KMS-11 (cell line): Measurements from ENCODE around the gene PDE6B.

Experiments used
- H2AFZ ChIP-seq: fragments of 200-600 bp; sonication (generic); 2 replicates; pipeline ENCODE4 v1.6.1; 2016; ENCODE audit warnings: antibody characterized with exemption, mixed run types, low read depth
- H3K27ac ChIP-seq: fragments of 200-600 bp; sonication (generic); 2 replicates; pipeline ENCODE4 v1.6.1; 2016; ENCODE audit warnings: mild to moderate bottlenecking, mixed run types
- H3K27me3 ChIP-seq: fragments of 200-600 bp; sonication (generic); 2 replicates; pipeline ENCODE4 v1.6.1; 2017; ENCODE audit warnings: mild to moderate bottlenecking, low read depth, mixed run types, moderate library complexity; ENCODE audit not compliant: insufficient read depth
- H3K36me3 ChIP-seq: fragments of 200-600 bp; sonication (generic); 2 replicates; pipeline ENCODE4 v1.6.1; 2017; ENCODE audit warnings: mild to moderate bottlenecking, mixed run types; ENCODE audit not compliant: insufficient read depth
- H3K4me1 ChIP-seq: fragments of 200-600 bp; sonication (generic); 2 replicates; pipeline ENCODE4 v1.6.1; 2016; ENCODE audit warnings: mild to moderate bottlenecking, low read depth, mixed run types; ENCODE audit not compliant: poor library complexity, severe bottlenecking
- H3K4me2 ChIP-seq: fragments of 200-600 bp; sonication (generic); 2 replicates; pipeline ENCODE4 v1.7.0; 2016; ENCODE audit warnings: mild to moderate bottlenecking, mixed run types
- H3K4me3 ChIP-seq: fragments of 200-600 bp; sonication (generic); IDR thresholded peaks from 2 replicates; pipeline ENCODE4 v1.6.1; 2017; ENCODE audit warnings: low read depth, low read length, mixed read lengths; ENCODE audit not compliant: insufficient read depth
- H3K79me2 ChIP-seq: fragments of 200-600 bp; sonication (generic); 2 replicates; pipeline ENCODE4 v1.6.1; 2016; ENCODE audit warnings: low read depth, mixed run types; ENCODE audit not compliant: insufficient read depth
- H3K9ac ChIP-seq: fragments of 200-600 bp; sonication (generic); 2 replicates; pipeline ENCODE4 v1.6.1; 2016; ENCODE audit warnings: mild to moderate bottlenecking, mixed run types
- H4K20me1 ChIP-seq: fragments of 200-600 bp; sonication (generic); 2 replicates; pipeline ENCODE4 v1.6.1; 2016; ENCODE audit warnings: mild to moderate bottlenecking, mixed run types; ENCODE audit not compliant: insufficient read depth
- CTCF ChIP-seq: fragments of 200-600 bp; sonication (generic); conservative IDR thresholded peaks from 2 replicates; pipeline ENCODE4 v1.6.1; 2017; ENCODE audit warnings: low read depth, mild to moderate bottlenecking, antibody characterized with exemption, low read length, moderate library complexity, mixed read lengths

PDE6B gene

GRCh38 chr4:683982-684622 lies 58.7 kb downstream of the PDE6B start:
- H3K27me3 ChIP-seq = no peaks in the 10 kb centered on the region
- H4K20me1 ChIP-seq = no peaks in the 10 kb centered on the region
- H3K9ac ChIP-seq = no peak overlapping the region
- no peak overlapping the region for H3K27ac ChIP-seq
- H3K36me3 ChIP-seq = no peaks in the 10 kb centered on the region
- no peak overlapping the region for H2AFZ ChIP-seq
- no peak overlapping the region for H3K4me2 ChIP-seq
- no peak overlapping the region for H3K4me3 ChIP-seq
- no peak for TF ChIP-seq CTCF
- no peaks in the 10 kb centered on the region for H3K79me2 ChIP-seq
- no peaks in the 10 kb centered on the region for H3K4me1 ChIP-seq

- H4K20me1 ChIP-seq = no peaks in the 10 kb centered on the region
- no peak for TF ChIP-seq CTCF
- no peaks in the 10 kb centered on the region for H3K27me3 ChIP-seq
- no peak overlapping the region for H3K4me3 ChIP-seq
- no peaks in the 10 kb centered on the region for H3K36me3 ChIP-seq
- no peak overlapping the region for H3K27ac ChIP-seq
- H3K4me2 ChIP-seq = no peak overlapping the region
- H3K79me2 ChIP-seq = no peaks in the 10 kb centered on the region
- H3K9ac ChIP-seq = no peak overlapping the region
- no peaks in the 10 kb centered on the region for H3K4me1 ChIP-seq
- H2AFZ ChIP-seq = no peak overlapping the region
Observed at GRCh38 chr4:684623-685327, 59.4 kb downstream of the PDE6B start.

- Histone ChIP-seq H3K36me3 (no peaks in the 10 kb centered on the region), H3K4me2 (no peak overlapping the region), H3K79me2 (no peaks in the 10 kb centered on the region), H3K27me3 (no peaks in the 10 kb centered on the region), H4K20me1 (no peaks in the 10 kb centered on the region), H3K9ac (no peak overlapping the region), H3K27ac (no peak overlapping the region), H3K4me3 (no peak overlapping the region), H3K4me1 (no peaks in the 10 kb centered on the region), H2AFZ (no peak overlapping the region)
- no peak for TF ChIP-seq CTCF
Observed at GRCh38 chr4:685679-686412, 60.5 kb downstream of the PDE6B start.

GRCh38 chr4:686413-687040 lies 61.2 kb downstream of the PDE6B start:
- Histone ChIP-seq H2AFZ (no peak overlapping the region), H3K9ac (no peak overlapping the region), H4K20me1 (no peaks in the 10 kb centered on the region), H3K4me3 (no peak overlapping the region), H3K4me2 (no peak overlapping the region), H3K4me1 (no peaks in the 10 kb centered on the region), H3K27me3 (no peaks in the 10 kb centered on the region), H3K36me3 (no peaks in the 10 kb centered on the region), H3K79me2 (no peaks in the 10 kb centered on the region), H3K27ac (no peak overlapping the region)
- no peak for TF ChIP-seq CTCF
